ENCODE results near the gene MEN1. TPM values are rescaled to one million over a fixed set of nuclear protein-coding genes. Genes with fewer than 3 reads are reported as not detected.

Gene MEN1
- total RNA-seq, 1 experiment from 2014 or later = 61.6 TPM

DNA sequence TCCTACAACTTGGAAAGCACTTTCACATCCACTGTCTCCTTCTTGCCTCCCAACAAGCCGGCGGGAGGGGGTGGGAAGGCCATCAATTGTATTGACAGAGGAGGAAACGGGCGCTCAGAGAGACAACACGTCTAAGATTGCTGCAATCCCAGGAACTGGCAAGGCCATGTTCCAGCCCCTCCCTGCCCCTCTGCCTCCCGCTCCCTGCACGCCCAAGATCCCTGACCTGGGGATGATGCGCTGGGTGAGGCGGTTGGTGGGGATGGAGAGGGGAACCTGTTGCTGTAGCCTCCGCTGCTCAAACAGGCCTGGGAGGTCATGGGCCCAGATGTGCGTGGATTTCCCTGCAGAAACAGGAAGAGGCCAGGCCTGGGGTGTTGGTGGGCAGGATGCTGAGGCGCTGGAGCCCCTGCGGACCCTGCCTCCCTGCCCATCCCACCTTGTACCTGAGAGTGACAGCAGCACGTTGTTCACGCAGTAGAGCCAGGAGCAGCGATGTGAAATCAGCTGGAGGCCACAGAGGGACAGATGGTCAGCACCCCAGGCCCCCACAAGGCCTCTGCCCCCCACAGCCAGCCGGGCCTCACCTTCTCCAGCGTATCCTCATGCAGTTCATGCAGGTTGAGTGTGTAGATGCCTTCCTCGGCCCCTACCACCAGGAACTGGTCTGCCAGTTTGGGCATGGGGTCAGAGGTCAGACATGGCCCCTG, 14.1 kb downstream of the MEN1 start:
- ChIA-PET CTCF (no interaction called here), POLR2A (ENCODE audit: unreplicated experiment) (no interaction called here)
- Histone ChIP-seq H3K4me1 (replicated peaks; ENCODE audit: insufficient read depth) (no peaks in the 10 kb centered on the region), H3K27ac (no peak overlapping the region), H3F3A (ENCODE audit: insufficient read depth, low read depth) (peaks cover 9% of the 10 kb centered on the region; the same call in 1 of the 2 replicates), H3K4me2 (no peak overlapping the region), H3K9me2 (ENCODE audit: insufficient read depth) (no peaks in the 10 kb centered on the region), H2AFZ (no peak overlapping the region), H3K79me2 (ENCODE audit: low read depth) (no peaks in the 10 kb centered on the region), H4K20me1 (ENCODE audit: insufficient read depth) (no peaks in the 10 kb centered on the region), H3K4me3 (no peak overlapping the region), H3K27me3 (ENCODE audit: insufficient read depth, low read depth) (no peaks in the 10 kb centered on the region), H3K9me3 (ENCODE audit: insufficient read depth, low read depth) (no peaks in the 10 kb centered on the region), H3K36me3 (ENCODE audit: low read depth) (no peaks in the 10 kb centered on the region)
- TF ChIP-seq, protein P1, sequence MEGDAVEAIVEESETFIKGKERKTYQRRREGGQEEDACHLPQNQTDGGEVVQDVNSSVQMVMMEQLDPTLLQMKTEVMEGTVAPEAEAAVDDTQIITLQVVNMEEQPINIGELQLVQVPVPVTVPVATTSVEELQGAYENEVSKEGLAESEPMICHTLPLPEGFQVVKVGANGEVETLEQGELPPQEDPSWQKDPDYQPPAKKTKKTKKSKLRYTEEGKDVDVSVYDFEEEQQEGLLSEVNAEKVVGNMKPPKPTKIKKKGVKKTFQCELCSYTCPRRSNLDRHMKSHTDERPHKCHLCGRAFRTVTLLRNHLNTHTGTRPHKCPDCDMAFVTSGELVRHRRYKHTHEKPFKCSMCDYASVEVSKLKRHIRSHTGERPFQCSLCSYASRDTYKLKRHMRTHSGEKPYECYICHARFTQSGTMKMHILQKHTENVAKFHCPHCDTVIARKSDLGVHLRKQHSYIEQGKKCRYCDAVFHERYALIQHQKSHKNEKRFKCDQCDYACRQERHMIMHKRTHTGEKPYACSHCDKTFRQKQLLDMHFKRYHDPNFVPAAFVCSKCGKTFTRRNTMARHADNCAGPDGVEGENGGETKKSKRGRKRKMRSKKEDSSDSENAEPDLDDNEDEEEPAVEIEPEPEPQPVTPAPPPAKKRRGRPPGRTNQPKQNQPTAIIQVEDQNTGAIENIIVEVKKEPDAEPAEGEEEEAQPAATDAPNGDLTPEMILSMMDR (conservative IDR thresholded peaks at IDR 0.05) = no peak
- no peak for TF ChIP-seq EZH2 (IDR thresholded peaks at IDR 0.05; ENCODE audit: low read depth)
- no TSS peak for BruUV-seq (replicated peaks)
- DNase-seq = no peak
- intact Hi-C loops (cut with micrococcal nuclease; ENCODE audit: unreplicated experiment) = no loop called here

GRCh38 chr11:64794526-64794925, 15.8 kb downstream of the MEN1 start:
- Histone ChIP-seq H3F3A (ENCODE audit: insufficient read depth, low read depth) (peaks cover 3% of the 10 kb centered on the region; the same call in 1 of the 2 replicates), H3K4me1 (replicated peaks; ENCODE audit: insufficient read depth) (no peaks in the 10 kb centered on the region), H3K36me3 (ENCODE audit: low read depth) (no peaks in the 10 kb centered on the region), H3K9me2 (ENCODE audit: insufficient read depth) (no peaks in the 10 kb centered on the region), H2AFZ (no peak overlapping the region), H3K27me3 (ENCODE audit: insufficient read depth, low read depth) (no peaks in the 10 kb centered on the region), H3K4me3 (no peak overlapping the region), H3K79me2 (ENCODE audit: low read depth) (no peaks in the 10 kb centered on the region), H4K20me1 (ENCODE audit: insufficient read depth) (no peaks in the 10 kb centered on the region), H3K9me3 (ENCODE audit: insufficient read depth, low read depth) (no peaks in the 10 kb centered on the region), H3K27ac (no peak overlapping the region), H3K4me2 (no peak overlapping the region)
- no peak for DNase-seq
- ChIA-PET POLR2A (ENCODE audit: unreplicated experiment) (no interaction called here), CTCF (interaction anchor here (0.6 kb wide), 2 partner anchors 51 to 415 kb away, joined by 4 to 5 read pairs; no protein-coding TSS in a partner anchor)
- intact Hi-C loops (cut with micrococcal nuclease; ENCODE audit: unreplicated experiment) = no loop called here
- no peak for TF ChIP-seq EZH2 (IDR thresholded peaks at IDR 0.05; ENCODE audit: low read depth)
- TF ChIP-seq, protein P1 (conservative IDR thresholded peaks at IDR 0.05) = no peak
- no TSS peak for BruUV-seq (replicated peaks)

DNA sequence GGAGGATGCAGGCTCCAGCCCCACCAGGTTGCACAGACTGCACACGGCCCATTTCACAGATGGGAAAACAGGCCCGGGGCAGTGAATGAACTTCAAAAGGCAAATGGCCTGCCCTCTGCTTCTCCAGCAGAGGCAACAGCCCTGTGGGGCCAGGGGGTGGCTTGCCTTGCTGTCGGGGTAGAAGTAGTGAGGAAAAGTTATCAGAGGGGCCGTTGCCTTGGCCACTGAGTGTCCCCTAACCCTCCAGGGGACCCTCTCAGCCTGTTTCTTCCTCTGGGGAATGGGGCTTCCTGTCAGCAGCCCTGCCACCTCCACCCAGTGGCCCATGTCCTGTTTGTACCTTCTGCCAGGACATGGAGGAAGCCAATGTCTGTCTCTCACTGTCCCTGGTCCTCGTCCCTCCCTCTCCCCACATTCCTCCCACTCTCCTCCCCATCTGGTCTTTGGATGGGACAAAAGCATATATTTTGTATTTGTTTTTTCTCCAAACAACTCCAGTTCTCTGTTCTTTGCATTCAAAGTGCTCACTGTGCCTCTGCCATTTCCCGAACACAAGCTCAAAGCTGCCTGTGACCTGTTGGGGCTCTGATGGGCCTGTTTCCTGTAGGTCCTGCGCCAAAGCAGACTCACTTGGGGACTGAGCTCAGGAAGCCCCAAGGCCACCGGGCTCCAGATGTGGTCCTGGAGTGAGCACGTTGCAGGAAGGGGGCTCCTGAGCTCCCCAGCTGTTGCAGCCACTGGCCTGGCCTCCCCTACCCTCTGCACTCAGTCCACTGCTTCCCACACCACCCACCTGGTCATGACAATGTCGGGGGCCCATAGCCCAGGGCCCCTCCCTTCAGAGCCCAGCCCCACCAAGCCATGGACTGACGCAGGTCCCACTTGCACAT, 16.8 kb downstream of the MEN1 start:
- H4K20me1 ChIP-seq (ENCODE audit: insufficient read depth) = no peaks in the 10 kb centered on the region
- intact Hi-C loops (cut with micrococcal nuclease; ENCODE audit: unreplicated experiment) = no loop called here
- no peaks in the 10 kb centered on the region for H3K36me3 ChIP-seq (ENCODE audit: low read depth)
- H3K27me3 ChIP-seq (ENCODE audit: insufficient read depth, low read depth) = no peaks in the 10 kb centered on the region
- H2AFZ ChIP-seq = no peak overlapping the region
- H3K4me1 ChIP-seq (replicated peaks; ENCODE audit: insufficient read depth) = no peaks in the 10 kb centered on the region
- DNase-seq = no peak
- ChIA-PET POLR2A (ENCODE audit: unreplicated experiment) (no interaction called here), CTCF (interaction anchor here (0.6 kb wide), 1 partner anchor 52 kb away, joined by 4 read pairs; no protein-coding TSS in a partner anchor)
- no peaks in the 10 kb centered on the region for H3K9me2 ChIP-seq (ENCODE audit: insufficient read depth)
- TF ChIP-seq EZH2 (IDR thresholded peaks at IDR 0.05; ENCODE audit: low read depth) = no peak
- TF ChIP-seq, protein P1 (conservative IDR thresholded peaks at IDR 0.05) = no peak
- H3K4me3 ChIP-seq = no peak overlapping the region
- peaks cover 3% of the 10 kb centered on the region; the same call in 1 of the 2 replicates for H3F3A ChIP-seq (ENCODE audit: insufficient read depth, low read depth)
- no peak overlapping the region for H3K27ac ChIP-seq
- H3K9me3 ChIP-seq (ENCODE audit: insufficient read depth, low read depth) = no peaks in the 10 kb centered on the region
- no TSS peak for BruUV-seq (replicated peaks)
- no peaks in the 10 kb centered on the region for H3K79me2 ChIP-seq (ENCODE audit: low read depth)
- H3K4me2 ChIP-seq = no peak overlapping the region
